MCF 10A (cell line): ENCODE measurements around the gene NKAIN4. TPM values are rescaled to one million over a fixed set of nuclear protein-coding genes. Genes with fewer than 3 reads are reported as not detected.

ENCODE experiments used
- BruUV-seq: library from RNA; stranded (reverse); fragments of 400-500 nt; replicated peaks from 2 replicates; lab custom pipeline; 2021; lab: Mats Ljungman, UMichigan
- CTCF ChIA-PET: fragments of 300-600 bp; sonication (Branson Sonifier 250); formaldehyde crosslinking; extraction: SDS; loops from one replicate; lab custom pipeline; 2021; ENCODE audit warnings: antibody characterized with exemption, inconsistent platforms; lab: Yijun Ruan, JAX
- POLR2A ChIA-PET: fragments of 300-600, 350-650 bp; sonication (Branson Sonifier 250); formaldehyde crosslinking; extraction: SDS; loops from one replicate; lab custom pipeline; 2020; ENCODE audit warnings: antibody characterized with exemption, inconsistent platforms; lab: Yijun Ruan, JAX
- DNase-seq: peaks from one replicate; pipeline ENCODE4 v3.0.0-alpha.2; 2018; ENCODE audit not compliant: unreplicated experiment
- H3K27ac Mint-ChIP-seq: one replicate; pipeline ENCODE4 v1.8.0; 2022; ENCODE audit warnings: mild to moderate bottlenecking, low read depth, mixed read lengths; ENCODE audit not compliant: unreplicated experiment
- H3K27me3 Mint-ChIP-seq: one replicate; pipeline ENCODE4 v1.8.0; 2022; ENCODE audit warnings: mixed read lengths; ENCODE audit not compliant: insufficient read depth, unreplicated experiment
- H3K36me3 Mint-ChIP-seq: one replicate; pipeline ENCODE4 v1.8.0; 2022; ENCODE audit warnings: mild to moderate bottlenecking, moderate library complexity, mixed read lengths; ENCODE audit not compliant: insufficient read depth, unreplicated experiment
- H3K4me1 Mint-ChIP-seq: one replicate; pipeline ENCODE4 v1.8.0; 2022; ENCODE audit warnings: mixed read lengths; ENCODE audit not compliant: insufficient read depth, unreplicated experiment
- H3K4me3 Mint-ChIP-seq: one replicate; pipeline ENCODE4 v1.8.0; 2022; ENCODE audit warnings: mild to moderate bottlenecking, moderate library complexity, mixed read lengths; ENCODE audit not compliant: unreplicated experiment
- H3K9me3 Mint-ChIP-seq: one replicate; pipeline ENCODE4 v1.8.0; 2022; ENCODE audit warnings: mixed read lengths; ENCODE audit not compliant: unreplicated experiment
- intact Hi-C: fragments of 100-400 bp; cut with micrococcal nuclease; formaldehyde crosslinking; loops from 2 replicates; pipeline ENCODE4 v1.14.1; 2022
- total RNA-seq: library from RNA; stranded (reverse); gene quantifications from 2 replicates; pipeline ENCODE4 v1.2.3, GENCODE V29; 2022
- TF ChIP-seq, protein P1 (sequence below): fragments of 200-600 bp; IDR thresholded peaks from one replicate; pipeline ENCODE4 v1.8.0; 2022; ENCODE audit warnings: antibody characterized with exemption, mild to moderate bottlenecking; ENCODE audit not compliant: unreplicated experiment

Gene NKAIN4
- total RNA-seq, 1 experiment from 2014 or later: not detected

DNA sequence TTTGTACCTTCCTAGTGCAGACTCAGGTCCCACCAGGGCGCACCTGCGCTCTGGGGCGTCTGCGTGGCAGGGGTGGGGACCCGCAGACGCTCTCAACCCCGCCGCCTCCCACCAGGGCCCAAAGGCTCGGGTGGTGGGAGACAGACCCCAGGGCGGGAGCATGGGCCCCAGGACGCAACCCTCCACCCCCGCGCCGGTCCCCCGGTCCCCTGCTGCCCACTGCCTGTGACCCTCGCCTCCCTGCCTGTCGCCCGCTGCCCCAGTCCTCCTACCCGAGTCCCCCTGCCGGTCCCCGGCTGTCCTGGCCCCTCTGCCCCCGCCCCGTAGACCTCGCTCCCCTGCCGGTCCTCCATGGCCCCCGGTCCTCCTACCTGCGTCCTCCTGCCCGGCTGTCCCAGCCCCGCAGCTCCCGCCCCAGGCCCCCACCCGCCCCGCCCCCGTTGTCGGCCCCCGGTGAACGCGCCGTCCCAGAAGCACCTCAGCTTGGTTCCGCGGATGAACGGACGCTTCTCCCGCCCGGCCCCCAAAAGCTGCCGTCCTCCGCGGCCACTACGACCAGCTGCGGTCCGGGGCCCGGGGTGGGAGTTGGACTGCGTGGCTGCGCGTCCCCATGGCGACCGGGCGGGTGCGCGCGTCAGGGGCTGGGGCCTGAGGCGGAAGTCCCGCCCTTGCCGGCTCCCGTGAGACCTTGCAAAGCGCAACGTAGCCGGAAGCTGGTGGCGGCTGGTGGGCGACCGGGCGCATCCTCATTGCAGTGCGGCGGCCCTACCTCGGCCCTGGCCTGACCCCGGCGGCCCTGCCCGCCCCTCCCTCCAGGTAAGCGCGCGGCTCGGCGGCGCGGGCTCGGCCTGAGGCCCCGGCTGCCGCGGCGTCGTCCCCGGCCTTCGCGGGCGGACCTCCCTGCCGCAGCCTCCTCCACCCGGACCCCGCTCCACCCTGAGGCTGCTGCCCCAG, 18.1 kb upstream of the NKAIN4 start, which contains the start of gene ARFGAP1:
Gene ARFGAP1 (plus strand): TSS at position 709 of the 954 bp plus-strand sequence. CDS start 2,768 bp downstream, outside the sequence.
- H3K4me3 Mint-ChIP-seq: peak within 1 kb of the TSS; percentile 76
- H3K27me3 Mint-ChIP-seq: no peaks in the 10 kb centered on the region
- no peaks in the 10 kb centered on the region for H3K9me3 Mint-ChIP-seq
- peak within 1 kb of the TSS; percentile 90 for H3K27ac Mint-ChIP-seq
- ChIA-PET CTCF (interaction anchor here (0.7 to 7.2 kb wide), 4 partner anchors 16 to 49 kb away, joined by 3 to 60 read pairs (median 3); no protein-coding TSS in a partner anchor), POLR2A (interaction anchor here (0.5 to 3.3 kb wide), 16 partner anchors 10 to 807 kb away, joined by 3 to 20 read pairs (median 4); partner anchors contain the start of genes OPRL1, RGS19, RTEL1 and TPD52L2)
- H3K36me3 Mint-ChIP-seq: peaks cover 23% of the 10 kb centered on the region
- TF ChIP-seq, protein P1, sequence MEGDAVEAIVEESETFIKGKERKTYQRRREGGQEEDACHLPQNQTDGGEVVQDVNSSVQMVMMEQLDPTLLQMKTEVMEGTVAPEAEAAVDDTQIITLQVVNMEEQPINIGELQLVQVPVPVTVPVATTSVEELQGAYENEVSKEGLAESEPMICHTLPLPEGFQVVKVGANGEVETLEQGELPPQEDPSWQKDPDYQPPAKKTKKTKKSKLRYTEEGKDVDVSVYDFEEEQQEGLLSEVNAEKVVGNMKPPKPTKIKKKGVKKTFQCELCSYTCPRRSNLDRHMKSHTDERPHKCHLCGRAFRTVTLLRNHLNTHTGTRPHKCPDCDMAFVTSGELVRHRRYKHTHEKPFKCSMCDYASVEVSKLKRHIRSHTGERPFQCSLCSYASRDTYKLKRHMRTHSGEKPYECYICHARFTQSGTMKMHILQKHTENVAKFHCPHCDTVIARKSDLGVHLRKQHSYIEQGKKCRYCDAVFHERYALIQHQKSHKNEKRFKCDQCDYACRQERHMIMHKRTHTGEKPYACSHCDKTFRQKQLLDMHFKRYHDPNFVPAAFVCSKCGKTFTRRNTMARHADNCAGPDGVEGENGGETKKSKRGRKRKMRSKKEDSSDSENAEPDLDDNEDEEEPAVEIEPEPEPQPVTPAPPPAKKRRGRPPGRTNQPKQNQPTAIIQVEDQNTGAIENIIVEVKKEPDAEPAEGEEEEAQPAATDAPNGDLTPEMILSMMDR: no peak
- intact Hi-C loops: no loop called here
- peak; percentile 81 for DNase-seq
- H3K4me1 Mint-ChIP-seq: peaks cover 13% of the 10 kb centered on the region
- BruUV-seq: no TSS peak

DNA sequence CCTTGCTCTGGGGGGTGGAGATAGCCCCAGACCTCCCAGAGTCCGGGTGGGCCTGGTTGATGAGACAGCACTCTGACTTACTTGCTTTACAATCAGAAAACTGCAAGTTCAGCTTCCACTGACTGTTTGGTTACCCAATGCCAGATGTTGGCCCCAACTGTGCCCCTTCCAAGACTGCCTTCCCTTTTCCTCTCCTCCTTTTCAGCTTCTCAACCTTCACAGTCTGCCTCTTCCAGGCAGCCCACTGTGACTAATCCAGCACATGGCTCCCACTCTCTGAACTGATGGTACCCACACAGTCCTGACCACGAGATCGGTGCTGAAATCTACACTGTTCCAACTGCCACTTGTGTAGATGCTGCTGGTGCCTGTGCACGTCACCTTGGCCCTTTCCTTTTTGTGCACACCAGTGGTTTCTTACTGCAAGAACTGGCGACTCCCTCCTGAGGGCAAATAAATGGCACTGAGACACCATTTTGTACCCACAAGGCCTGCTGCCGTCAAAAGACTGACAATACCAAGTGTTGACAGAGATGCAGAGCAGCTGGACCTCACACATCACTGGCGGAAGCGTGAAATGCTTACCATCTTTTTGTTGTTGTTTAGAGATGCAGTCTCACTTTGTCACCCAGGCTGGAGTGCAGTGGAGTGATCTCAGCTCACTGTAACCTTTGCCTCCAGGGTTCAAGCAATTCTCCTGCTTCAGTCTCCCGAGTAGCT, 16.5 kb upstream of the NKAIN4 start:
- Mint-ChIP-seq H3K27ac (no peak overlapping the region), H3K4me3 (peak overlapping the region; percentile 76), H3K36me3 (peaks cover 17% of the 10 kb centered on the region), H3K9me3 (no peaks in the 10 kb centered on the region), H3K27me3 (no peaks in the 10 kb centered on the region), H3K4me1 (peaks cover 13% of the 10 kb centered on the region)
- POLR2A ChIA-PET: interaction anchor here (0.6 to 3.3 kb wide), 3 partner anchors 11 to 257 kb away, joined by 3 to 9 read pairs (median 4); no protein-coding TSS in a partner anchor
- no TSS peak for BruUV-seq
- TF ChIP-seq, protein P1: no peak
- DNase-seq: no peak
- intact Hi-C loops: no loop called here
- CTCF ChIA-PET: interaction anchor here (0.7 to 7.2 kb wide), 6 partner anchors 13 to 47 kb away, joined by 3 to 60 read pairs (median 4); no protein-coding TSS in a partner anchor

DNA sequence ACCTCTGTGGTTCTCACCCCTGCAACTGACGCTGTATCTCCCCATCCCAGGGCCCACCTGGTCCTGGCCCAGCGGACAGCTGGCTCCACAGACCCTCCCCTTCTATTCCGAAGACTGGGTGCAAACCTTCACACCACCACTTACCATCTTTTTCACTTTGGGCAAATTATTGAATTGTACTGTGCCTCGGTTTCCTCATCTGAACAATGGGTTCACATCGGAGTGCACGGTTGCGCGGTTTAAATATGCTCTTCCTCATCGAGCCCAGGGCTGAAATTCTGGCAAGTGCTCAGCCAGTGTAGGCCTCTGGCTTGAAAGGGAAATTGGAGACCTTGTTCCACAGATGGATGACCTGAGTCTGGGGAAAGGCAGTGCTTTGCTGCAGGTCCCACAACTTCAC, 15.5 kb upstream of the NKAIN4 start:
- TF ChIP-seq, protein P1: no peak
- H3K4me3 Mint-ChIP-seq: no peak overlapping the region
- ChIA-PET POLR2A (interaction anchor here (0.9 to 3.3 kb wide), 2 partner anchors 12 to 14 kb away, joined by 4 to 9 read pairs; no protein-coding TSS in a partner anchor), CTCF (interaction anchor here (0.5 to 7.2 kb wide), 2 partner anchors 46 to 52 kb away, joined by 3 to 60 read pairs; no protein-coding TSS in a partner anchor)
- peaks cover 12% of the 10 kb centered on the region for H3K36me3 Mint-ChIP-seq
- peaks cover 12% of the 10 kb centered on the region for H3K4me1 Mint-ChIP-seq
- DNase-seq: no peak
- no peak overlapping the region for H3K27ac Mint-ChIP-seq
- no peaks in the 10 kb centered on the region for H3K9me3 Mint-ChIP-seq
- intact Hi-C loops: no loop called here
- H3K27me3 Mint-ChIP-seq: peaks cover 4% of the 10 kb centered on the region
- BruUV-seq: no TSS peak
